SK-N-SH (cell line): Measurements from ENCODE around the gene PRELID3B. TPM values are rescaled to one million over a fixed set of nuclear protein-coding genes. Genes with fewer than 3 reads are reported as not detected.

Source experiments
- CTCF ChIA-PET: fragments of 300-600, 350-600 bp; formaldehyde crosslinking; extraction: SDS; loops from one replicate; lab custom pipeline; 2021; lab: Yijun Ruan, JAX
- POLR2A ChIA-PET: fragments of 350-600 bp; sonication (Branson Sonifier 250); formaldehyde crosslinking; extraction: SDS; loops from one replicate; lab custom pipeline; 2020; ENCODE audit warnings: antibody characterized with exemption, inconsistent platforms; lab: Yijun Ruan, JAX
- DNase-seq: peaks from one replicate; pipeline ENCODE4 v3.0.0; 2012
- H2AFZ ChIP-seq: fragments of 200-600 bp; sonication (generic); 2 replicates; pipeline ENCODE4 v1.8.1; 2016; ENCODE audit warnings: antibody characterized with exemption, mild to moderate bottlenecking, low read depth
- H3F3A ChIP-seq: fragments of 200-600 bp; sonication (generic); replicated peaks from 2 replicates; pipeline ENCODE3; 2016; ENCODE audit warnings: antibody characterized with exemption, mild to moderate bottlenecking; ENCODE audit not compliant: insufficient read depth
- H3K27ac ChIP-seq, 2 experiments: fragments of 200-500 bp in 1 of 2; fragments of 200-600 bp in 1 of 2; sonication (Bioruptor generic) in 1 of 2; sonication (generic), shearing (Covaris generic) in 1 of 2; 2 replicates each; pipeline versions ENCODE4 v1.5.1 to v1.6.1; 2014 to 2016; ENCODE audit warnings: low read depth in 2 of 2, inconsistent platforms in 1 of 2, low read length in 1 of 2, mild to moderate bottlenecking in 1 of 2, mixed read lengths in 1 of 2
- H3K27me3 ChIP-seq: fragments of 200-600 bp; sonication (generic), shearing (Covaris generic); 2 replicates; pipeline ENCODE4 v1.6.1; 2016; ENCODE audit warnings: mixed run types; ENCODE audit not compliant: insufficient read depth
- H3K36me3 ChIP-seq, 2 experiments: fragments of 200-500 bp in 1 of 2; fragments of 200-600 bp in 1 of 2; sonication (Bioruptor generic) in 1 of 2; sonication (generic) in 1 of 2; replicated peaks in 1 of 2; 2 replicates each; pipeline versions ENCODE3 to v1.5.1; 2014 to 2016; ENCODE audit warnings: low read length in 1 of 2, mild to moderate bottlenecking in 1 of 2; ENCODE audit not compliant: insufficient read depth in 2 of 2, control insufficient read depth in 1 of 2
- H3K4me1 ChIP-seq, 2 experiments: fragments of 200-500 bp in 1 of 2; fragments of 200-600 bp in 1 of 2; sonication (Bioruptor generic) in 1 of 2; sonication (generic), shearing (Covaris generic) in 1 of 2; 2 replicates each; pipeline versions ENCODE4 v1.5.1 to v1.6.1; 2014 to 2016; ENCODE audit warnings: low read depth in 1 of 2, low read length in 1 of 2, mixed run types in 1 of 2; ENCODE audit not compliant: insufficient read depth in 2 of 2, control insufficient read depth in 1 of 2
- H3K4me2 ChIP-seq: fragments of 200-600 bp; sonication (generic), shearing (Covaris generic); 2 replicates; pipeline ENCODE4 v1.6.1; 2017; ENCODE audit warnings: mixed run types
- H3K4me3 ChIP-seq, 2 experiments: fragments of 200-500 bp in 1 of 2; fragments of 200-600 bp in 1 of 2; sonication (Bioruptor generic) in 1 of 2; sonication (generic), shearing (Covaris generic) in 1 of 2; 2 replicates each; pipeline versions ENCODE4 v1.5.1 to v1.8.1; 2014 to 2016; ENCODE audit warnings: low read depth in 2 of 2, inconsistent platforms in 1 of 2, low read length in 1 of 2, mild to moderate bottlenecking in 1 of 2, mixed read lengths in 1 of 2, moderate library complexity in 1 of 2
- H3K79me2 ChIP-seq: fragments of 200-600 bp; sonication (generic); 2 replicates; pipeline ENCODE4 v1.8.1; 2017; ENCODE audit warnings: mild to moderate bottlenecking; ENCODE audit not compliant: insufficient read depth
- H3K9ac ChIP-seq: fragments of 200-600 bp; sonication (generic); 2 replicates; pipeline ENCODE4 v1.6.1; 2017; ENCODE audit warnings: mixed run types
- H3K9me2 ChIP-seq: fragments of 200-600 bp; sonication (generic); 2 replicates; pipeline ENCODE4 v1.6.1; 2017; ENCODE audit warnings: mixed run types
- H3K9me3 ChIP-seq: fragments of 200-600 bp; sonication (generic); 2 replicates; pipeline ENCODE4 v1.6.1; 2017; ENCODE audit warnings: mixed run types, mild to moderate bottlenecking, moderate library complexity
- H4K20me1 ChIP-seq: fragments of 200-600 bp; sonication (generic); 2 replicates; pipeline ENCODE4 v1.6.1; 2017; ENCODE audit warnings: mild to moderate bottlenecking, mixed run types; ENCODE audit not compliant: insufficient read depth
- CHD2 ChIP-seq: fragments of 150-350 bp; IDR thresholded peaks from 2 replicates; pipeline ENCODE4 v1.6.1; 2018; ENCODE audit warnings: low read length; ENCODE audit not compliant: partially characterized antibody
- ELF1 ChIP-seq: IDR thresholded peaks from 2 replicates; pipeline ENCODE4 v1.4.0; 2012
- EP300 ChIP-seq, 2 experiments: IDR thresholded peaks; 2 replicates each; pipeline versions ENCODE4 v1.4.0 to v1.6.1; 2012; ENCODE audit warnings: borderline replicate concordance in 1 of 2, low read depth in 1 of 2, low read length in 1 of 2
- EZH2phosphoT487 ChIP-seq: fragments of 200-600 bp; sonication (generic); IDR thresholded peaks from 2 replicates; pipeline ENCODE4 v1.6.1; 2017; ENCODE audit warnings: low read depth, mixed run types, mild to moderate bottlenecking, antibody characterized with exemption, moderate library complexity, borderline replicate concordance
- FOXJ3 ChIP-seq: sonication (generic); formaldehyde crosslinking; IDR thresholded peaks from 2 replicates; pipeline ENCODE4 v1.5.1; 2020; ENCODE audit warnings: mild to moderate bottlenecking, missing genetic modification reagents
- FOXM1 ChIP-seq: IDR thresholded peaks from 2 replicates; pipeline ENCODE4 v1.4.0; 2012; ENCODE audit warnings: low read depth, mild to moderate bottlenecking
- GABPA ChIP-seq: IDR thresholded peaks from 2 replicates; pipeline ENCODE4 v1.4.0; 2012; ENCODE audit warnings: low read depth, mild to moderate bottlenecking
- GATA2 ChIP-seq: sonication (generic); formaldehyde crosslinking; IDR thresholded peaks from 2 replicates; pipeline ENCODE4 v1.5.0; 2020; ENCODE audit warnings: mild to moderate bottlenecking, missing genetic modification reagents
- JUND ChIP-seq: IDR thresholded peaks from 2 replicates; pipeline ENCODE4 v1.4.0; 2012
- MEF2A ChIP-seq: IDR thresholded peaks from 2 replicates; pipeline ENCODE4 v1.4.0; 2012; ENCODE audit warnings: low read depth, borderline replicate concordance
- NRF1 ChIP-seq: IDR thresholded peaks from 2 replicates; pipeline ENCODE4 v1.6.1; 2012; ENCODE audit warnings: low read depth, mild to moderate bottlenecking, low read length
- POLR2AphosphoS5 ChIP-seq: IDR thresholded peaks from 2 replicates; pipeline ENCODE4 v1.6.1; 2012; ENCODE audit warnings: low read depth, low read length
- RAD21 ChIP-seq: IDR thresholded peaks from 2 replicates; pipeline ENCODE4 v1.6.1; 2012; ENCODE audit warnings: mild to moderate bottlenecking, low read length
- RCOR1 ChIP-seq: fragments of 150-350 bp; IDR thresholded peaks from 2 replicates; pipeline ENCODE4 v1.6.1; 2017; ENCODE audit warnings: antibody characterized with exemption, low read length
- RFX5 ChIP-seq: IDR thresholded peaks from 2 replicates; pipeline ENCODE4 v1.6.1; 2012; ENCODE audit warnings: mild to moderate bottlenecking, improper control_type of control experiment, low read length
- RXRA ChIP-seq: IDR thresholded peaks from 2 replicates; pipeline ENCODE4 v1.4.0; 2012; ENCODE audit warnings: low read depth, mild to moderate bottlenecking, borderline replicate concordance
- SIN3A ChIP-seq: IDR thresholded peaks from 2 replicates; pipeline ENCODE4 v1.6.1; 2012; ENCODE audit warnings: low read depth, mild to moderate bottlenecking, low read length, moderate library complexity, borderline replicate concordance
- TAF1 ChIP-seq: IDR thresholded peaks from 2 replicates; pipeline ENCODE4 v1.6.1; 2012; ENCODE audit warnings: low read depth, mild to moderate bottlenecking, low read length, moderate library complexity, borderline replicate concordance
- TCF12 ChIP-seq: IDR thresholded peaks from 2 replicates; pipeline ENCODE4 v1.4.0; 2012
- TEAD4 ChIP-seq: IDR thresholded peaks from 2 replicates; pipeline ENCODE4 v1.4.0; 2012; ENCODE audit warnings: mild to moderate bottlenecking, borderline replicate concordance; ENCODE audit not compliant: insufficient read depth
- YY1 ChIP-seq: IDR thresholded peaks from 2 replicates; pipeline ENCODE4 v1.4.0; 2012; ENCODE audit warnings: low read depth, mild to moderate bottlenecking
- WGBS: methylation state at CpG from one replicate; pipeline ENCODE4 v1.1.6; 2017; ENCODE audit warnings: low lambda C conversion rate; 5-methylcytosine and 5-hydroxymethylcytosine counted together
- polyA plus RNA-seq, 3 experiments: library from polyadenylated mRNA; depleted of rRNA; stranded (reverse); fragments of >200 nt; gene quantifications; 2 replicates each; pipeline ENCODE4 v1.2.3, GENCODE V29; 2012
- TF ChIP-seq, protein P1 (sequence below): fragments of 200-600 bp; sonication (generic); IDR thresholded peaks from 2 replicates; pipeline ENCODE4 v1.6.1; 2017; ENCODE audit warnings: antibody characterized with exemption, mild to moderate bottlenecking, moderate library complexity
- TF ChIP-seq, protein P2 (sequence below): IDR thresholded peaks from 2 replicates; pipeline ENCODE4; 2012
- TF ChIP-seq, protein P3 (sequence below): IDR thresholded peaks from 2 replicates; pipeline ENCODE4 v1.4.0; 2012; ENCODE audit warnings: low read depth, borderline replicate concordance

PRELID3B gene
- polyA plus RNA-seq, 1 of the 3 experiments (the other 2 are of a cell fraction): 20.9 TPM

DNA sequence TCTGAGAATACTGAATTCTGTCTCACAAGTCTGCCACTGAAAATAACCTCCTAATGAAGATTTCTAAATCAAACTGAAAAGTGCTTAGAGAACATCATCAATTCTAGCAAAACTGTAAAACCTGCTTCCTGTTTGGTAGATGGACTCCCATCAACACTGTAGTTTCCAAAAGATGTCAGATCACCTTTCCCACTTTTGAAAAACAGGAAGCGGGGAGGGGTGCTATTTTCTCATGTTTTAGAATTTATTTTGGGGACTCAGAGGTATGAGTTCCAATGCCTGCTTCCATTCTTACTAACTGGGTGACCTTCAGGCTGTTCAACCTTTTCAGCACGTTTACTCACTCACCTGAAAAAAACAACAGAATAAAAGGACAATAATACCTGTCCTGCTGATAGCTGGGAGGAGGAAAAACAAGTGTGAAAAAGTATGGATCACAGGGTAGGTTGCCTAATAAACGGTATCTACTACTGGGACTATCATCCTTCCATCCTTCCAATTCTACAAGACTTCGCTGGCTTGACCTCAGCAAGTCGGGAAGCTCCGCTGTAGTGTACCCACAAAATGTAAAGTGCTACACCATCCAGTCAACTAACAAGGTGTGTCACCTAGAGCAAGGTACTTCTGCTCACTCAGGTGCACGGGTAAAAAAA is 11.5 kb downstream of the PRELID3B start:
- Histone ChIP-seq H3K4me3 (peak overlapping the region; percentile 78 to 91), H2AFZ (no peak overlapping the region), H3K79me2 (peaks cover 65% of the 10 kb centered on the region), H3K27me3 (no peaks in the 10 kb centered on the region), H3K4me2 (peak overlapping the region; percentile 92), H3K9me2 (no peaks in the 10 kb centered on the region), H3K9ac (peak overlapping the region; percentile 91), H4K20me1 (peaks cover 30% of the 10 kb centered on the region), H3K9me3 (no peaks in the 10 kb centered on the region), H3K4me1 (peaks cover 30 to 45% of the 10 kb centered on the region in 2 experiments; a peak in 3 of 4 replicates), H3F3A (peaks cover 23% of the 10 kb centered on the region), H3K36me3 (peaks cover 52 to 74% of the 10 kb centered on the region in 2 experiments), H3K27ac (peak overlapping the region in 1 of 2 experiments; percentile 91; a peak in 1 of 4 replicates)
- no peak for DNase-seq
- TF ChIP-seq JUND (no peak), FOXJ3 (CRISPR knock-in tag) (no peak), YY1 (no peak), GATA2 (CRISPR knock-in tag) (no peak), POLR2AphosphoS5 (no peak), SIN3A (no peak), EZH2phosphoT487 (no peak), RFX5 (no peak), EP300 (IDR thresholded peaks at IDR 0.05; ENCODE audit: borderline replicate concordance in 1 of 2, low read depth in 1 of 2, low read length in 1 of 2) (no peak), RXRA (no peak), TAF1 (no peak), CHD2 (no peak), MEF2A (no peak), TCF12 (no peak), RAD21 (no peak)
- TF ChIP-seq, protein P1, sequence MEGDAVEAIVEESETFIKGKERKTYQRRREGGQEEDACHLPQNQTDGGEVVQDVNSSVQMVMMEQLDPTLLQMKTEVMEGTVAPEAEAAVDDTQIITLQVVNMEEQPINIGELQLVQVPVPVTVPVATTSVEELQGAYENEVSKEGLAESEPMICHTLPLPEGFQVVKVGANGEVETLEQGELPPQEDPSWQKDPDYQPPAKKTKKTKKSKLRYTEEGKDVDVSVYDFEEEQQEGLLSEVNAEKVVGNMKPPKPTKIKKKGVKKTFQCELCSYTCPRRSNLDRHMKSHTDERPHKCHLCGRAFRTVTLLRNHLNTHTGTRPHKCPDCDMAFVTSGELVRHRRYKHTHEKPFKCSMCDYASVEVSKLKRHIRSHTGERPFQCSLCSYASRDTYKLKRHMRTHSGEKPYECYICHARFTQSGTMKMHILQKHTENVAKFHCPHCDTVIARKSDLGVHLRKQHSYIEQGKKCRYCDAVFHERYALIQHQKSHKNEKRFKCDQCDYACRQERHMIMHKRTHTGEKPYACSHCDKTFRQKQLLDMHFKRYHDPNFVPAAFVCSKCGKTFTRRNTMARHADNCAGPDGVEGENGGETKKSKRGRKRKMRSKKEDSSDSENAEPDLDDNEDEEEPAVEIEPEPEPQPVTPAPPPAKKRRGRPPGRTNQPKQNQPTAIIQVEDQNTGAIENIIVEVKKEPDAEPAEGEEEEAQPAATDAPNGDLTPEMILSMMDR: no peak
- ChIA-PET CTCF (interaction anchor here (0.9 to 3.8 kb wide), 4 partner anchors 161 to 425 kb away, joined by 3 to 17 read pairs (median 6); no protein-coding TSS in a partner anchor), POLR2A (interaction anchor here (1.0 to 1.9 kb wide), 8 partner anchors 13 to 200 kb away, joined by 3 to 11 read pairs (median 5); partner anchors contain the start of gene TUBB1)
- WGBS: 46% methylated on average over 7 of the region's 7 CpGs

DNA sequence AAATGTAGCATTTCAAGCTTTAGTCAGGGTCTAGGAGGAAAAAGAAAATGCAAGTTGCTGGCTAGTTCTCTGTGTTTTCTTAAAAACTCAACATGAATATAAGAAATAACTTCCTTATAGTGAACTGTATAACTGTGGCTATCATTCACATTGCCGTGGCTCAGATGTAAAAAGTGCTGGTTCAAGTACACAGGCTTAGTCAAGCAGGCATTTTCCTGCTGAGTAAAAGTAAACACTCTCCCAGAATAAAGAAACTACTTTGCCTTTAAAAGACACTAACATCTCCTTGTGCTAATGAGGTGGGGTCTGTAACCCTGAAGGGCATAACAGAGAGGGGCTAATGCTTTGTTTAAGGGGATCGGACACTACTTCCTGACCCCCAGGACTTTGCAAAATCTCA is 13.8 kb downstream of the PRELID3B start:
- H3K36me3 ChIP-seq: peaks cover 50 to 74% of the 10 kb centered on the region in 2 experiments
- peak overlapping the region; percentile 31 to 36; a peak in 3 of 4 replicates for H3K27ac ChIP-seq
- peak overlapping the region; percentile 28 to 32; a peak in 3 of 4 replicates for H3K4me3 ChIP-seq
- H3K79me2 ChIP-seq: peaks cover 79% of the 10 kb centered on the region
- H3K9me2 ChIP-seq: no peaks in the 10 kb centered on the region
- CTCF ChIA-PET: interaction anchor here (0.6 to 1.1 kb wide), 6 partner anchors 8 to 467 kb away, joined by 3 to 5 read pairs (median 3); no protein-coding TSS in a partner anchor
- peak overlapping the region; percentile 22 for H3K9ac ChIP-seq
- peaks cover 30 to 48% of the 10 kb centered on the region in 2 experiments; a peak in 3 of 4 replicates for H3K4me1 ChIP-seq
- no peak for DNase-seq
- H3F3A ChIP-seq: peaks cover 15% of the 10 kb centered on the region
- no peaks in the 10 kb centered on the region for H3K9me3 ChIP-seq
- POLR2A ChIA-PET: interaction anchor here (1.2 kb wide), 1 partner anchor 13 kb away, joined by 5 read pairs; no protein-coding TSS in a partner anchor
- H3K27me3 ChIP-seq: no peaks in the 10 kb centered on the region
- H4K20me1 ChIP-seq: peaks cover 39% of the 10 kb centered on the region
- WGBS: 44% methylated on average over 2 of the region's 2 CpGs
- no peak for TF ChIP-seq RFX5
- TF ChIP-seq GABPA: no peak
- TF ChIP-seq SIN3A: no peak
- TF ChIP-seq TEAD4: no peak
- TF ChIP-seq EP300 (IDR thresholded peaks at IDR 0.05; ENCODE audit: borderline replicate concordance in 1 of 2, low read depth in 1 of 2, low read length in 1 of 2): no peak
- no peak for TF ChIP-seq RCOR1
- no peak for TF ChIP-seq RXRA
- TF ChIP-seq, protein P2, sequence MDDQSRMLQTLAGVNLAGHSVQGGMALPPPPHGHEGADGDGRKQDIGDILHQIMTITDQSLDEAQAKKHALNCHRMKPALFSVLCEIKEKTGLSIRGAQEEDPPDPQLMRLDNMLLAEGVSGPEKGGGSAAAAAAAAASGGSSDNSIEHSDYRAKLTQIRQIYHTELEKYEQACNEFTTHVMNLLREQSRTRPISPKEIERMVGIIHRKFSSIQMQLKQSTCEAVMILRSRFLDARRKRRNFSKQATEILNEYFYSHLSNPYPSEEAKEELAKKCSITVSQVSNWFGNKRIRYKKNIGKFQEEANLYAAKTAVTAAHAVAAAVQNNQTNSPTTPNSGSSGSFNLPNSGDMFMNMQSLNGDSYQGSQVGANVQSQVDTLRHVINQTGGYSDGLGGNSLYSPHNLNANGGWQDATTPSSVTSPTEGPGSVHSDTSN: no peak
- TF ChIP-seq, protein P3, sequence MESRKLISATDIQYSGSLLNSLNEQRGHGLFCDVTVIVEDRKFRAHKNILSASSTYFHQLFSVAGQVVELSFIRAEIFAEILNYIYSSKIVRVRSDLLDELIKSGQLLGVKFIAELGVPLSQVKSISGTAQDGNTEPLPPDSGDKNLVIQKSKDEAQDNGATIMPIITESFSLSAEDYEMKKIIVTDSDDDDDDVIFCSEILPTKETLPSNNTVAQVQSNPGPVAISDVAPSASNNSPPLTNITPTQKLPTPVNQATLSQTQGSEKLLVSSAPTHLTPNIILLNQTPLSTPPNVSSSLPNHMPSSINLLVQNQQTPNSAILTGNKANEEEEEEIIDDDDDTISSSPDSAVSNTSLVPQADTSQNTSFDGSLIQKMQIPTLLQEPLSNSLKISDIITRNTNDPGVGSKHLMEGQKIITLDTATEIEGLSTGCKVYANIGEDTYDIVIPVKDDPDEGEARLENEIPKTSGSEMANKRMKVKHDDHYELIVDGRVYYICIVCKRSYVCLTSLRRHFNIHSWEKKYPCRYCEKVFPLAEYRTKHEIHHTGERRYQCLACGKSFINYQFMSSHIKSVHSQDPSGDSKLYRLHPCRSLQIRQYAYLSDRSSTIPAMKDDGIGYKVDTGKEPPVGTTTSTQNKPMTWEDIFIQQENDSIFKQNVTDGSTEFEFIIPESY: no peak
- no peak for TF ChIP-seq NRF1
- TF ChIP-seq FOXM1: no peak
- TF ChIP-seq ELF1: no peak
- TF ChIP-seq EZH2phosphoT487: no peak
- H3K4me2 ChIP-seq: peak overlapping the region; percentile 92
- H2AFZ ChIP-seq: no peak overlapping the region
